Measurements from ENCODE around the gene ALPG. TPM values are rescaled to one million over a fixed set of nuclear protein-coding genes. Genes with fewer than 3 reads are reported as not detected.
"Not testable (repeated sequence)": the region's sequence is repeated elsewhere in the genome, so short reads cannot be mapped to it uniquely, and the experiment has no call there.

ALPG gene
- total RNA-seq, 1 experiment from 2014 or later: not detected

DNA sequence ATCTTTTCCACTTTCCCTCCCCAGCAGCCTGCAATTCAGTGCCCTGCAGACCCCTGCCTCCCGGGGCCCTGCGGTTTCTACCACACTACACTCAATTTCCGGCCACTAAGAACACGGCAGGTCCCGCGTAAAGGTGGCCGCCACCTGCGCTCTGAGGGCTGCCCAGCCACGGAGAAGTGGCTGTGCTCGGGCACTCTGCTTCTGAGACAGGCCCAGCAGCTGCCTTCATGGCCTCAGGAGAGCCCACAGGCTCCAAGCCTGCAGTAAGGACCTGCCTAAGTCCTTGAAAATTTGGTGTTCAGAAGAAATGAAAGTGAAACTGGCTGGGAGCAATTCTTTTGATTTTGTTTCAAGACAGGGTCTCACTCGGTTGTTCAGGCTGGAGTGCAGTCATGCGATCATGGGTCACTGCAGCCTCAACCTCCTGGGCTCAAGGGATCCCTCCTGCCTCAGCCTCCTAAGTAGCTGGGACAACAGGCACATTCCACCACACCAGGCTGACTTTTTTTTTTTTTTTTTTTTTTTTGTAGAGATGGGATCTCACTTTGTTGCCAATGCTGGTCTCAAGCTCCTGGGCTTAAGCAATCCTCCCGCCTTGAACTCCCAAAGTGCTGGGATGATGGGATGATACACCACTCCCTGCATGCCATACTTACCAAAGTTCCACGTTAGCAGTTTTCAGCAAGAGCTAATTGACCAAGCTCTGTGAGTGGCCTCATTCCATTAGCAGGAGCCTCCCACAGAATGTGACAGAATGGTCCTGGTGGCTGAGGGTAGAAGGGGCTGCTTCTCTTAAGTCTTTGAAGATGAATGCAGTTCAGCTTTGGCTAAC is 42.6 kb upstream of the ALPG start:
- intact Hi-C loops (cut with micrococcal nuclease; ENCODE audit: unreplicated experiment): no loop called here
- ChIA-PET POLR2A (ENCODE audit: low non-redundant PET) (no interaction called here), CTCF (interaction anchor here (0.7 kb wide), 1 partner anchor 481 kb away, joined by 4 read pairs; no protein-coding TSS in a partner anchor)
- no peak for DNase-seq (ENCODE audit: low spot score)
- no peak for TF ChIP-seq EZH2 (IDR thresholded peaks at IDR 0.05; ENCODE audit: borderline replicate concordance, low read depth, low read length, poor library complexity, severe bottlenecking)
- TF ChIP-seq, protein P1, sequence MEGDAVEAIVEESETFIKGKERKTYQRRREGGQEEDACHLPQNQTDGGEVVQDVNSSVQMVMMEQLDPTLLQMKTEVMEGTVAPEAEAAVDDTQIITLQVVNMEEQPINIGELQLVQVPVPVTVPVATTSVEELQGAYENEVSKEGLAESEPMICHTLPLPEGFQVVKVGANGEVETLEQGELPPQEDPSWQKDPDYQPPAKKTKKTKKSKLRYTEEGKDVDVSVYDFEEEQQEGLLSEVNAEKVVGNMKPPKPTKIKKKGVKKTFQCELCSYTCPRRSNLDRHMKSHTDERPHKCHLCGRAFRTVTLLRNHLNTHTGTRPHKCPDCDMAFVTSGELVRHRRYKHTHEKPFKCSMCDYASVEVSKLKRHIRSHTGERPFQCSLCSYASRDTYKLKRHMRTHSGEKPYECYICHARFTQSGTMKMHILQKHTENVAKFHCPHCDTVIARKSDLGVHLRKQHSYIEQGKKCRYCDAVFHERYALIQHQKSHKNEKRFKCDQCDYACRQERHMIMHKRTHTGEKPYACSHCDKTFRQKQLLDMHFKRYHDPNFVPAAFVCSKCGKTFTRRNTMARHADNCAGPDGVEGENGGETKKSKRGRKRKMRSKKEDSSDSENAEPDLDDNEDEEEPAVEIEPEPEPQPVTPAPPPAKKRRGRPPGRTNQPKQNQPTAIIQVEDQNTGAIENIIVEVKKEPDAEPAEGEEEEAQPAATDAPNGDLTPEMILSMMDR (conservative IDR thresholded peaks at IDR 0.05; ENCODE audit: low read depth, low read length): no peak
- H3K4me1 ChIP-seq (ENCODE audit: insufficient read depth, low read length, poor library complexity, severe bottlenecking): no peaks in the 10 kb centered on the region
- H3K9me3 ChIP-seq (ENCODE audit: low read depth, low read length, poor library complexity, severe bottlenecking): no peaks in the 10 kb centered on the region
- H3K4me3 ChIP-seq (ENCODE audit: low read depth, low read length, poor library complexity, severe bottlenecking): no peak overlapping the region
- H3K27ac ChIP-seq (ENCODE audit: low read depth, low read length, poor library complexity, severe bottlenecking): no peak overlapping the region
- H3K36me3 ChIP-seq (ENCODE audit: insufficient read depth, low read length, poor library complexity, severe bottlenecking): no peaks in the 10 kb centered on the region
- BruUV-seq (replicated peaks): no TSS peak
- H3K27me3 ChIP-seq (replicated peaks; ENCODE audit: insufficient read depth, low read depth, low read length, poor library complexity): no peaks in the 10 kb centered on the region

DNA sequence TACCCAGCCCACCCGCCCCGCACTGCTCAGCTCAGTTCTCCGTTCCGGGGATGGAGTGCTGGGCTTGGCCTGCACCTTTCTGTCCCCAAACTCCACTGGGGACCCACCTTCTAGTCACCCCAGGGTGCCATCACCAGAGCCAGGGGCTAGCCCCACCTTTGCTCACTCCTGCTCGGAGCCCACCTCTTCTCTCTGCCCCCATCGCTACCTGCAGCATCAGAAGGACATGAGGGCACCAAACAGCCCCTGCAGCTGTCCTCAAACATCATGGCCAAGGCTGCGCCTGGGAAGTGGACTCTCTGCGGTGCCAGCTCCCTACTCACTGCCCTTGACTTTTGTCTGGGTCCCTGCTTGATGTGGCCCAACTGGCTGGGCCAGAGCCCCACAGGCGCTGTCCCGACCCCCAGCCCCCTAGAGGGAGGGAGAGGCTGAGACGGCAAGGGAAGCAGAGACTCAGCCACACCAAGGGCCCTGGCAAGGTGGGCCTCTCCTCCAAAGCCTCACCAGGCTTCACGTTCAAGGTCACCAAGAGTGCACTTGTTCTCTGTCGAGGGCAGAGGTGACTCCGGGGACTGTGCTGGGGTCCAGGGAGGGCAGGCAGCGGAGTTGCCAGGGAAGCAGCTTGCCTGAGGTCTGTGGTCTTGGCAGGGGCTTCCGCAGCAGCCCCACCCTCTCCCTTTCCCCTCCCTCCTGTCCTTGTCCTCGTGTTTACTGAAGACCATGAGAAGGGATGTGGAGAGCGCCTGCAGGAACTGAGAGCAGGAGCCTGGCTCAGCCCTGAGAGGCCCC is 41.6 kb upstream of the ALPG start:
- BruUV-seq (replicated peaks); intact Hi-C loops (cut with micrococcal nuclease; ENCODE audit: unreplicated experiment); H3K4me3 ChIP-seq (ENCODE audit: low read depth, low read length, poor library complexity, severe bottlenecking); H3K27me3 ChIP-seq (replicated peaks; ENCODE audit: insufficient read depth, low read depth, low read length, poor library complexity); H3K36me3 ChIP-seq (ENCODE audit: insufficient read depth, low read length, poor library complexity, severe bottlenecking); H3K9me3 ChIP-seq (ENCODE audit: low read depth, low read length, poor library complexity, severe bottlenecking); H3K27ac ChIP-seq (ENCODE audit: low read depth, low read length, poor library complexity, severe bottlenecking); POLR2A ChIA-PET (ENCODE audit: low non-redundant PET); H3K4me1 ChIP-seq (ENCODE audit: insufficient read depth, low read length, poor library complexity, severe bottlenecking); DNase-seq (ENCODE audit: low spot score): not testable (repeated sequence)
- CTCF ChIA-PET: interaction anchor here (0.7 kb wide), 1 partner anchor 482 kb away, joined by 4 read pairs; no protein-coding TSS in a partner anchor

DNA sequence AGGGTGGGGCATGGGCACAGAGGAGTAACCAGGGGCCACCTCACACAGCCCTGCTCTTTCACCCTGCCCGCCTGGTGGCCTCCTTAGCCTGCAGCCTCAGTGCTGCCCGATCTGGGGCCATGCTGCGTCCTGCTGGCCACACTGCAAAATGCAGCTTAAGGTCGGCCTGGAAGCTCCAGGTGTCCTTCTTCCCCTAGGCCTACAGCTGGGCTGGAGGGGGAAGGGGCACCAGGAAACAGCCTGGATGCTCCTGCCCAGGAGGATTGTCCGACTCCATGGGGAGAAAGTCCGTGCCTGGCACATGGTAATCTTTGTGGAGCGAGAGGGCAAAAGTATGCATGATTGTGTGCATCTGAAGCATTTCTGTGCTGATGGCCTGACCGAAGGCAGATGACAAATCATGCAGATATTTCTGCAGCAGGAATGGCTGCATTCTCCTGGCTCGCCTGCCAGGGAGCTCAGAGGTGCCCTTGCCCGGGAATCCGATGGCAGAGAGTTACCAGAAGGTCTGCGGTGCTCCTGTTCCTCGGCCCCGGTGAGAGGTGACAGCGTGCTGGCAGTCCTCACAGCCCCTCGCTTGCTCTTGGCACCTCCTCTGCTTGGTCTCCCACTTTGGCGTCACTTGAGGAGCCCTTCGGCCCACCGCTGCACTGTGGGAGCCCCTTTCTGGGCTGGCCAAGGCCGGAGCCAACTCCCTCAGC is 40.9 kb upstream of the ALPG start:
- no peak overlapping the region for H3K27ac ChIP-seq (ENCODE audit: low read depth, low read length, poor library complexity, severe bottlenecking)
- no peak for DNase-seq (ENCODE audit: low spot score)
- H3K36me3 ChIP-seq (ENCODE audit: insufficient read depth, low read length, poor library complexity, severe bottlenecking): no peaks in the 10 kb centered on the region
- H3K4me3 ChIP-seq (ENCODE audit: low read depth, low read length, poor library complexity, severe bottlenecking): no peak overlapping the region
- H3K4me1 ChIP-seq (ENCODE audit: insufficient read depth, low read length, poor library complexity, severe bottlenecking): no peaks in the 10 kb centered on the region
- ChIA-PET CTCF (interaction anchor here (0.6 kb wide), 1 partner anchor 460 kb away, joined by 3 read pairs; no protein-coding TSS in a partner anchor), POLR2A (ENCODE audit: low non-redundant PET) (no interaction called here)
- intact Hi-C loops (cut with micrococcal nuclease; ENCODE audit: unreplicated experiment): no loop called here
- H3K9me3 ChIP-seq (ENCODE audit: low read depth, low read length, poor library complexity, severe bottlenecking): no peaks in the 10 kb centered on the region
- BruUV-seq (replicated peaks): no TSS peak
- TF ChIP-seq, protein P1 (conservative IDR thresholded peaks at IDR 0.05; ENCODE audit: low read depth, low read length): 0 out of 2 replicates have a peak, but pooled peaks have one; percentile 27
- no peak for TF ChIP-seq EZH2 (IDR thresholded peaks at IDR 0.05; ENCODE audit: borderline replicate concordance, low read depth, low read length, poor library complexity, severe bottlenecking)
- no peaks in the 10 kb centered on the region for H3K27me3 ChIP-seq (replicated peaks; ENCODE audit: insufficient read depth, low read depth, low read length, poor library complexity)

DNA sequence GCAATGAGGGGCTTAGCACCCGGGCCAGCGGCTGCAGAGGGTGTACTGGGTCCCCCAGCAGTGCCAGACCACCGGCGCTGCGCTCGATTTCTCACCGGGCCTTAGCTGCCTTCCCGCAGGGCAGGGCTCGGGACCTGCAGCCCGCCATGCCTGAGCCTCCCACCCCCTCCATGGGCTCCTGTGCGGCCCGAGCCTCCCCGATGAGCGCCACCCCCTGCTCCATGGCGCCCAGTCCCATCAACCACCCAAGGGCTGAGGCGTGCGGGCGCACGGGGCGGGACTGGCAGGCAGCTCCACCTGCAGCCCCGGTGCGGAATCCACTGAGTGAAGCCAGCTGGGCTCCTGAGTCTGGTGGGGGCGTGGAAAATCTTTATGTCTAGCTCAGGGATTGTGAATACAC is 40.2 kb upstream of the ALPG start:
- CTCF ChIA-PET; H3K9me3 ChIP-seq (ENCODE audit: low read depth, low read length, poor library complexity, severe bottlenecking); H3K4me3 ChIP-seq (ENCODE audit: low read depth, low read length, poor library complexity, severe bottlenecking); H3K27me3 ChIP-seq (replicated peaks; ENCODE audit: insufficient read depth, low read depth, low read length, poor library complexity); POLR2A ChIA-PET (ENCODE audit: low non-redundant PET); H3K36me3 ChIP-seq (ENCODE audit: insufficient read depth, low read length, poor library complexity, severe bottlenecking); intact Hi-C loops (cut with micrococcal nuclease; ENCODE audit: unreplicated experiment); DNase-seq (ENCODE audit: low spot score); H3K4me1 ChIP-seq (ENCODE audit: insufficient read depth, low read length, poor library complexity, severe bottlenecking); H3K27ac ChIP-seq (ENCODE audit: low read depth, low read length, poor library complexity, severe bottlenecking); BruUV-seq (replicated peaks): not testable (repeated sequence)
